Stimulated activated CD4-positive, alpha-beta T cell treated with anti-CD3 and anti-CD28 coated beads, Interleukin-1b, Interleukin-23, amount 100 ng/mL, for 1 hour (primary cell): Measurements from ENCODE around the gene PAFAH1B1.
"Not testable (repeated sequence)": the region's sequence is repeated elsewhere in the genome, so short reads cannot be mapped to it uniquely, and the experiment has no call there.

Experiments
- DNase-seq, 2 donors: peaks; one replicate each; pipeline ENCODE4 v3.0.0-alpha.2; 2020; ENCODE audit warnings: low read depth in 2 of 2

The PAFAH1B1 gene

GRCh38 chr17:2635675-2636074 is 42.2 kb downstream of the PAFAH1B1 start:
- no peak for DNase-seq

- no peak for DNase-seq
These were observed 42.9 kb downstream of the PAFAH1B1 start for GRCh38 chr17:2636169-2636930.

- no peak for DNase-seq
These were observed 44.0 kb downstream of the PAFAH1B1 start for GRCh38 chr17:2637422-2637821.

- DNase-seq = no peak
These were observed 51.5 kb downstream of the PAFAH1B1 start for GRCh38 chr17:2644971-2645370.

GRCh38 chr17:2647957-2648356 is 54.5 kb downstream of the PAFAH1B1 start:
- no peak for DNase-seq

GRCh38 chr17:2649191-2649590 is 55.7 kb downstream of the PAFAH1B1 start:
- DNase-seq = no peak

GRCh38 chr17:2652911-2653310 is 59.5 kb downstream of the PAFAH1B1 start:
- not testable (repeated sequence) for DNase-seq

- DNase-seq = no peak
These were observed 62.1 kb downstream of the PAFAH1B1 start for GRCh38 chr17:2655546-2655945.

- no peak for DNase-seq
These were observed 62.8 kb downstream of the PAFAH1B1 start for GRCh38 chr17:2656283-2656682.

- not testable (repeated sequence) for DNase-seq
These were observed 65.9 kb downstream of the PAFAH1B1 start for GRCh38 chr17:2659337-2659736.

GRCh38 chr17:2660410-2660809 is 67.0 kb downstream of the PAFAH1B1 start:
- DNase-seq = not testable (repeated sequence)

- no peak for DNase-seq
These were observed 78.6 kb downstream of the PAFAH1B1 start for GRCh38 chr17:2672026-2672425.

- not testable (repeated sequence) for DNase-seq
These were observed 85.8 kb downstream of the PAFAH1B1 start for GRCh38 chr17:2679247-2679646.

- DNase-seq = no peak
These were observed 87.5 kb downstream of the PAFAH1B1 start for GRCh38 chr17:2680961-2681360.

GRCh38 chr17:2681650-2682049 is 88.2 kb downstream of the PAFAH1B1 start:
- no peak for DNase-seq

GRCh38 chr17:2682176-2682938 is 88.9 kb downstream of the PAFAH1B1 start:
- DNase-seq = no peak

GRCh38 chr17:2683912-2684311 is 90.5 kb downstream of the PAFAH1B1 start:
- DNase-seq = no peak

- no peak for DNase-seq
These were observed 91.1 kb downstream of the PAFAH1B1 start for GRCh38 chr17:2684549-2684948.

GRCh38 chr17:2685696-2686095 is 92.2 kb downstream of the PAFAH1B1 start:
- DNase-seq = no peak

GRCh38 chr17:2687074-2687418 is 93.6 kb downstream of the PAFAH1B1 start:
- no peak for DNase-seq

GRCh38 chr17:2688351-2689342 is 95.2 kb downstream of the PAFAH1B1 start:
- DNase-seq = no peak
